Neural cell (in vitro differentiated cells): ENCODE data around the gene LRRC39. TPM values are rescaled to one million over a fixed set of nuclear protein-coding genes. Genes with fewer than 3 reads are reported as not detected.

Experiments used
- H2AFZ ChIP-seq: fragments of 200-600, 300-800 bp; sonication (generic), shearing (Covaris generic); 2 replicates; pipeline ENCODE4 v1.6.0; 2014; ENCODE audit warnings: low read depth, mild to moderate bottlenecking, antibody characterized with exemption, low read length, moderate library complexity
- H3F3A ChIP-seq: fragments of 200-600 bp; shearing (Covaris generic); 2 replicates; pipeline ENCODE4 v1.6.1; 2016; ENCODE audit warnings: mild to moderate bottlenecking, moderate library complexity, mixed read lengths, antibody characterized with exemption, low read length; ENCODE audit not compliant: insufficient read depth, poor library complexity, severe bottlenecking
- H3K27ac ChIP-seq: fragments of 200-600, 300-800 bp; sonication (generic), shearing (Covaris generic); 2 replicates; pipeline ENCODE4 v1.5.1; 2014; ENCODE audit warnings: mild to moderate bottlenecking, low read length, moderate library complexity
- H3K27me3 ChIP-seq: fragments of 300-800, 200-600 bp; sonication (generic), shearing (Covaris generic); 2 replicates; pipeline ENCODE4 v1.6.0; 2014; ENCODE audit warnings: mild to moderate bottlenecking, low read depth, low read length, moderate library complexity; ENCODE audit not compliant: insufficient read depth
- H3K36me3 ChIP-seq: fragments of 300-800, 200-600 bp; sonication (generic), shearing (Covaris generic); 2 replicates; pipeline ENCODE4 v1.5.1; 2014; ENCODE audit warnings: mild to moderate bottlenecking, antibody characterized with exemption, low read length, moderate library complexity; ENCODE audit not compliant: insufficient read depth
- H3K4me2 ChIP-seq: fragments of 300-800, 200-600 bp; sonication (generic), shearing (Covaris generic); 2 replicates; pipeline ENCODE4 v1.6.0; 2014; ENCODE audit warnings: mild to moderate bottlenecking, low read length
- H3K4me3 ChIP-seq: fragments of 300-800, 200-600 bp; sonication (generic), shearing (Covaris generic); 2 replicates; pipeline ENCODE4 v1.5.1; 2014; ENCODE audit warnings: mild to moderate bottlenecking, low read length, moderate library complexity
- H3K79me2 ChIP-seq: fragments of 200-600 bp; shearing (Covaris generic); replicated peaks from 2 replicates; pipeline ENCODE4 v1.6.0; 2014; ENCODE audit warnings: mild to moderate bottlenecking, low read length, moderate library complexity; ENCODE audit not compliant: insufficient read depth
- H3K9ac ChIP-seq: fragments of 300-800, 200-600 bp; sonication (generic), shearing (Covaris generic); 2 replicates; pipeline ENCODE4 v1.6.1; 2016; ENCODE audit warnings: mild to moderate bottlenecking, low read length, mixed read lengths
- H3K9me2 ChIP-seq: fragments of 200-600 bp; shearing (Covaris generic); 2 replicates; pipeline ENCODE4 v1.6.1; 2016; ENCODE audit warnings: mild to moderate bottlenecking, low read length, mixed read lengths; ENCODE audit not compliant: insufficient read depth
- H3K9me3 ChIP-seq: fragments of 200-600, 300-800 bp; sonication (generic), shearing (Covaris generic); 2 replicates; pipeline ENCODE4 v1.6.1; 2016; ENCODE audit warnings: mild to moderate bottlenecking, mixed run types, low read length, moderate library complexity, mixed read lengths
- H4K20me1 ChIP-seq: fragments of 200-600 bp; shearing (Covaris generic); 2 replicates; pipeline ENCODE4 v1.6.1; 2016; ENCODE audit warnings: mild to moderate bottlenecking, mixed run types; ENCODE audit not compliant: insufficient read depth
- EP300 ChIP-seq: fragments of 450-650 bp; conservative IDR thresholded peaks from 2 replicates; pipeline ENCODE4 v1.6.1; 2014; ENCODE audit warnings: antibody characterized with exemption, mild to moderate bottlenecking, moderate library complexity; ENCODE audit not compliant: poor library complexity, severe bottlenecking
- EZH2 ChIP-seq: fragments of 200-600, 300-800 bp; shearing (Covaris generic), sonication (generic); IDR thresholded peaks from 2 replicates; pipeline ENCODE4 v1.6.1; 2014; ENCODE audit warnings: antibody characterized with exemption, low read length, borderline replicate concordance, mild to moderate bottlenecking; ENCODE audit not compliant: insufficient read depth, poor library complexity, severe bottlenecking
- MXI1 ChIP-seq: fragments of 450-650 bp; conservative IDR thresholded peaks from 2 replicates; pipeline ENCODE4 v1.6.1; 2014; ENCODE audit warnings: antibody characterized with exemption, mild to moderate bottlenecking; ENCODE audit not compliant: poor library complexity, severe bottlenecking
- POLR2AphosphoS5 ChIP-seq: IDR thresholded peaks from 2 replicates; pipeline ENCODE4 v1.6.1; 2012
- RAD21 ChIP-seq: fragments of 450-650 bp; conservative IDR thresholded peaks from 2 replicates; pipeline ENCODE4 v1.6.1; 2014; ENCODE audit warnings: antibody characterized with exemption, mild to moderate bottlenecking, moderate library complexity
- REST ChIP-seq: IDR thresholded peaks from 2 replicates; pipeline ENCODE4 v1.6.1; 2012; ENCODE audit warnings: borderline replicate concordance
- SMC3 ChIP-seq: fragments of 450-650 bp; conservative IDR thresholded peaks from 2 replicates; pipeline ENCODE4 v1.6.1; 2014; ENCODE audit warnings: antibody characterized with exemption, mild to moderate bottlenecking, moderate library complexity; ENCODE audit not compliant: poor library complexity
- TAF1 ChIP-seq: IDR thresholded peaks from 2 replicates; pipeline ENCODE4 v1.6.1; 2012; ENCODE audit warnings: low read depth
- polyA plus RNA-seq: library from polyadenylated mRNA; depleted of rRNA; stranded (reverse); fragments of >200 nt; gene quantifications from 2 replicates; pipeline ENCODE4 v1.2.3, GENCODE V29; 2014
- TF ChIP-seq, protein P1 (sequence below): fragments of 450-650 bp; IDR thresholded peaks from 2 replicates; pipeline ENCODE4 v1.5.1; 2014; ENCODE audit warnings: antibody characterized with exemption, mild to moderate bottlenecking, moderate library complexity; ENCODE audit not compliant: poor library complexity, severe bottlenecking

The LRRC39 gene
- polyA plus RNA-seq, 1 donor from 2014 or later = 8.0 TPM

- Histone ChIP-seq H3K4me2 (no peak overlapping the region), H3K79me2 (no peaks in the 10 kb centered on the region), H3K4me3 (no peak overlapping the region), H2AFZ (no peak overlapping the region), H3K27me3 (no peaks in the 10 kb centered on the region), H3K36me3 (peaks cover 5% of the 10 kb centered on the region), H4K20me1 (no peaks in the 10 kb centered on the region), H3K27ac (no peak overlapping the region), H3K9ac (no peak overlapping the region), H3K9me2 (no peaks in the 10 kb centered on the region), H3K9me3 (no peaks in the 10 kb centered on the region), H3F3A (no peaks in the 10 kb centered on the region)
- TF ChIP-seq EP300 = no peak
- no peak for TF ChIP-seq EZH2
Observed at GRCh38 chr1:100219883-100220282, 41.8 kb upstream of the LRRC39 start.

DNA sequence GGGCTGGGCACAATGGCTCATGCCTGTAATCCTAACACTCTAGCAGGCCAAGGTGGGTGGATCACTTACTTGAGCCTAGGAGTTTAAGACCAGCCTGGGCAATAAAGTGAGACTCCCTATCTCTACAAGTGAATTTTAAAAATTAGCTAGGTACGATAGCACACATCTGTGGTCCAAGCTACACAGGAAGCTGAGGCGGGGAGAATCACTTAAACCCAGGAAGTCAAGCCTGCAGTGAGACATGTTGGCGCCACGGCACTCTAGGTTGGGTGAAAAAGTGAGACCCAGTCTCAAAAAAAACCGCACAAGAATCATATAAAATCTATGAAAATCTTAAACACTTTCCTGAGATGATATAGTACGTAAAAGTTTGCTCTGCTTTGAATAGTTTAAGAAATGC, 41.4 kb upstream of the LRRC39 start:
- Histone ChIP-seq H3K9me2 (no peaks in the 10 kb centered on the region), H4K20me1 (no peaks in the 10 kb centered on the region), H3K36me3 (peaks cover 5% of the 10 kb centered on the region), H3K27me3 (no peaks in the 10 kb centered on the region), H2AFZ (no peak overlapping the region), H3F3A (no peaks in the 10 kb centered on the region), H3K79me2 (no peaks in the 10 kb centered on the region), H3K9ac (no peak overlapping the region), H3K4me3 (no peak overlapping the region), H3K9me3 (no peaks in the 10 kb centered on the region), H3K27ac (no peak overlapping the region), H3K4me2 (no peak overlapping the region)
- TF ChIP-seq RAD21 (no peak), POLR2AphosphoS5 (no peak), EP300 (no peak), SMC3 (no peak), REST (no peak)
- TF ChIP-seq, protein P1, sequence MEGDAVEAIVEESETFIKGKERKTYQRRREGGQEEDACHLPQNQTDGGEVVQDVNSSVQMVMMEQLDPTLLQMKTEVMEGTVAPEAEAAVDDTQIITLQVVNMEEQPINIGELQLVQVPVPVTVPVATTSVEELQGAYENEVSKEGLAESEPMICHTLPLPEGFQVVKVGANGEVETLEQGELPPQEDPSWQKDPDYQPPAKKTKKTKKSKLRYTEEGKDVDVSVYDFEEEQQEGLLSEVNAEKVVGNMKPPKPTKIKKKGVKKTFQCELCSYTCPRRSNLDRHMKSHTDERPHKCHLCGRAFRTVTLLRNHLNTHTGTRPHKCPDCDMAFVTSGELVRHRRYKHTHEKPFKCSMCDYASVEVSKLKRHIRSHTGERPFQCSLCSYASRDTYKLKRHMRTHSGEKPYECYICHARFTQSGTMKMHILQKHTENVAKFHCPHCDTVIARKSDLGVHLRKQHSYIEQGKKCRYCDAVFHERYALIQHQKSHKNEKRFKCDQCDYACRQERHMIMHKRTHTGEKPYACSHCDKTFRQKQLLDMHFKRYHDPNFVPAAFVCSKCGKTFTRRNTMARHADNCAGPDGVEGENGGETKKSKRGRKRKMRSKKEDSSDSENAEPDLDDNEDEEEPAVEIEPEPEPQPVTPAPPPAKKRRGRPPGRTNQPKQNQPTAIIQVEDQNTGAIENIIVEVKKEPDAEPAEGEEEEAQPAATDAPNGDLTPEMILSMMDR = no peak

- Histone ChIP-seq H3K9ac (no peak overlapping the region), H3K4me2 (no peak overlapping the region), H4K20me1 (no peaks in the 10 kb centered on the region), H3K27me3 (no peaks in the 10 kb centered on the region), H3K9me3 (no peaks in the 10 kb centered on the region), H3K27ac (no peak overlapping the region), H3K9me2 (no peaks in the 10 kb centered on the region), H3K36me3 (peaks cover 5% of the 10 kb centered on the region), H3F3A (no peaks in the 10 kb centered on the region), H3K79me2 (no peaks in the 10 kb centered on the region), H3K4me3 (no peak overlapping the region), H2AFZ (no peak overlapping the region)
- TF ChIP-seq, protein P1 = no peak
- TF ChIP-seq REST = no peak
- no peak for TF ChIP-seq SMC3
- TF ChIP-seq EZH2 = no peak
- TF ChIP-seq TAF1 = no peak
- no peak for TF ChIP-seq RAD21
- TF ChIP-seq EP300 = no peak
- TF ChIP-seq POLR2AphosphoS5 = no peak
- no peak for TF ChIP-seq MXI1
Observed at GRCh38 chr1:100217834-100218233, 39.8 kb upstream of the LRRC39 start.
